Upper lobe of left lung (tissue), 4 donors: Measurements from ENCODE around the gene PGP.

Experiments used
- CTCF ChIP-seq, 6 experiments: fragments of 450-650 bp in 4 of 6; fragments of 200-600 bp in 2 of 6; sonication (generic) in 2 of 6; IDR thresholded peaks; one replicate each; pipeline ENCODE4 v1.5.1; 2016 to 2019; ENCODE audit warnings: antibody characterized with exemption in 6 of 6
- POLR2A ChIP-seq, 4 donors: fragments of 450-650 bp; IDR thresholded peaks; one replicate each; pipeline ENCODE4 v1.5.1; 2016 to 2017; ENCODE audit warnings: antibody characterized with exemption in 4 of 4, mild to moderate bottlenecking in 2 of 4

GRCh38 chr16:2226918-2227317 lies 12.3 kb upstream of the PGP start:
- TF ChIP-seq CTCF (IDR thresholded peaks at IDR 0.05) (no peak), POLR2A (IDR thresholded peaks at IDR 0.05) (no peak)
